ENCODE results near the gene FOCAD. TPM values are rescaled to one million over a fixed set of nuclear protein-coding genes. Genes with fewer than 3 reads are reported as not detected.

The FOCAD gene
- total and polyA plus RNA-seq, 2 experiments from 2014 or later: 20.8 to 67.4 TPM

DNA sequence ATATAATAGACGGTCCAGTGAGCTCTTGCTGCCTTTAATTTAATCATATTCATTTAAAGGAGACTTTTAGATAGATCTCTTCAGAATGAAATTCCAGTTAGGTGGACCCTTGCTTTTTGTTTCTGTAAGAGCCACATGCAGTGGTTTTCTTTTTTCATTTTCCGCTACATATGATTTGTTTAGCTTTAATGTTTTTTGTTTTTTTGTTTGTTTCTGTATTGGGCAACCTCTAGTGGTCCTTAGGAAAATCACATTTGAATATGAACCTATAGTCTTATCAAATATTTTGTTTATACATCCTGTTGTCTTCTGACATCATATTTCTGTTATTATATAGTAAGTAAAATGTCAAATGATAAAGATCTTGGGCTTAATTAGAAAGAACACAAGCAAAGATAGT is 196.6 kb downstream of the FOCAD start:
- no peaks in the 10 kb centered on the region for H3K9me3 ChIP-seq (ENCODE audit: low read depth)
- 98 to 99% methylated on average over 2 of the region's 2 CpGs for WGBS, 2 experiments (ENCODE audit: low coverage in 1 of 2, low lambda C conversion rate in 2 of 2, missing lambda C conversion rate in 2 of 2)
- no peaks in the 10 kb centered on the region for H3F3A ChIP-seq (ENCODE audit: insufficient read depth)
- H4K20me1 ChIP-seq (ENCODE audit: insufficient read depth): no peaks in the 10 kb centered on the region
- DNase-seq: no peak
- H2AFZ ChIP-seq: no peak overlapping the region
- in situ Hi-C loops (cut with MboI): loop anchor here (25.0 kb wide), 1 partner anchor 232 kb away; no protein-coding TSS in a partner anchor
- no peak overlapping the region for H3K9ac ChIP-seq
- no peaks in the 10 kb centered on the region for H3K27me3 ChIP-seq (replicated peaks; ENCODE audit: insufficient read depth)
- H3K79me2 ChIP-seq (ENCODE audit: insufficient read depth): no peaks in the 10 kb centered on the region
- H3K27ac ChIP-seq: no peak overlapping the region
- TF ChIP-seq EZH2phosphoT487 (IDR thresholded peaks at IDR 0.05; ENCODE audit: insufficient read depth, low read depth) (no peak), EZH2 (IDR thresholded peaks at IDR 0.05; ENCODE audit: insufficient read depth, poor library complexity, severe bottlenecking) (no peak)
- no peak overlapping the region for H3K4me2 ChIP-seq (ENCODE audit: unreplicated experiment)
- no peaks in the 10 kb centered on the region for H3K9me2 ChIP-seq (ENCODE audit: insufficient read depth)
- no peaks in the 10 kb centered on the region for H3K4me1 ChIP-seq (ENCODE audit: insufficient read depth)
- H3K4me3 ChIP-seq: no peak overlapping the region
- no peaks in the 10 kb centered on the region for H3K36me3 ChIP-seq (ENCODE audit: low read depth)

DNA sequence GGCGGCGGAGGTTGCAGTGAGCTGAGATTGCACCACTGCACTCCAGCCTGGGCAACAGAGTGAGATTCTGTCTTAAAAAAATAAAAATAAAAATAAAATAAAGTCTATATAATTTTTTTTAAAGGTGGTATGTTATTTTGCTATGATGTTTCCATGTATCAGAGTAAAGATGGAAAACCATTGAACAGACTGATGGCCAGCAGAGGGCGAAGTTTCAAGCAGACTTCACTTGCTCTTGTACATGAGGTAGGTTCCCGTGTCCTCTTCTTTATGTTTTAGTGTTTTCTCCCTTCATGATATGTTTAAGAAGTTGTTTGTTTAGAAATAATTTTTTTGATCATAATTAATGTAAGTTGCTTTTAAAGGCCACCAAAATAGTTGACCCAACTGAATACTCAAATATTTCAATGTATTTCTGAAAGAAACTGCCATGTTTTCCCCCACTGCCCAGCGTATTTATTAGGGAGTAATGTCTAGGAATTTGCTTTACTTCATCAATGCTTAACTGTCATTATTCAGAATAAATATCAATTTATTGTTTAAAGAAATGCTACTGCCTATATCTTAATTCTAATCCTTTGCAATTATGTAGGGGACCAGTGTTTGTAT is 201.0 kb downstream of the FOCAD start:
- H3F3A ChIP-seq (ENCODE audit: insufficient read depth): no peaks in the 10 kb centered on the region
- H3K4me3 ChIP-seq: no peak overlapping the region
- H3K27ac ChIP-seq: no peak overlapping the region
- H3K4me1 ChIP-seq (ENCODE audit: insufficient read depth): no peaks in the 10 kb centered on the region
- TF ChIP-seq EZH2phosphoT487 (IDR thresholded peaks at IDR 0.05; ENCODE audit: insufficient read depth, low read depth): no peak
- TF ChIP-seq EZH2 (IDR thresholded peaks at IDR 0.05; ENCODE audit: insufficient read depth, poor library complexity, severe bottlenecking): no peak
- no peaks in the 10 kb centered on the region for H4K20me1 ChIP-seq (ENCODE audit: insufficient read depth)
- no peaks in the 10 kb centered on the region for H3K9me2 ChIP-seq (ENCODE audit: insufficient read depth)
- H3K79me2 ChIP-seq (ENCODE audit: insufficient read depth): no peaks in the 10 kb centered on the region
- WGBS, 2 experiments (ENCODE audit: low coverage in 1 of 2, low lambda C conversion rate in 2 of 2, missing lambda C conversion rate in 2 of 2): 78 to 79% methylated on average over 5 of the region's 5 CpGs
- H2AFZ ChIP-seq: no peak overlapping the region
- H3K9me3 ChIP-seq (ENCODE audit: low read depth): no peaks in the 10 kb centered on the region
- peak; percentile 66 for DNase-seq
- H3K36me3 ChIP-seq (ENCODE audit: low read depth): 0 out of 2 replicates have a peak, but pooled peaks cover under 1% of the 10 kb centered on the region
- no peak overlapping the region for H3K9ac ChIP-seq
- no peak overlapping the region for H3K4me2 ChIP-seq (ENCODE audit: unreplicated experiment)
- H3K27me3 ChIP-seq (replicated peaks; ENCODE audit: insufficient read depth): no peaks in the 10 kb centered on the region
- in situ Hi-C loops (cut with MboI): loop anchor here (25.0 kb wide), 1 partner anchor 227 kb away; no protein-coding TSS in a partner anchor

DNA sequence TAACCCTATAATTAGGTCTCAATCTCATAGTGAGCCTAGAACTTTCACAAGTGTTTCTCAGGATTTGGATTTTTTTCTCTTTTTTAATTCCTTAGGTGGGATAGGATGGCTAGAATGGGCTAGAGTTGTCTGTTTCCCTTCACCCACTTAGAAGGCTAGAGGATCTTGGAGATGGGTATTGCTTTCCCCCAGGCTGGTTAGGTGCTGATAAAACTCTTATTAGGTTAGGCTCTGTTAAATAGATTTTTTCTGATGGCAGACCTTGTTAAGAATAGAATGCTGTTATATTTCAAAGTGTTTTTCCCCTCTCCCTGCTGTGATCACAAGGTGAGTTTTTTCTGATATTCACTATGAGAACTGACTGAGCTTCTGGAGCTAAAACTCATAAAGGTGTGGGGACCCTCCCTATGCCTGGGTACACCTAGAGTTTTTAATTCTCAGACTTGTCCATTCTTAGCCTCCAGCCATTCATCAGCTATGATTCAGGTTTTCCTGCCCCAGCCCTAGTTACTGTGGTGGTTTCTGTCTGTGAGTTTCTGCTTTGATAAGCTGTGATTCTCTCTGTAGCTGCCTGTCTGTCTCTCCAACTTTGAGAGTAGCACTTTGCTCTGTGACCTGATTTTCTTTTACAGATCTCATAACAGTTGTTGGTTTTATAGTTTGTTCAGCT is 215.0 kb downstream of the FOCAD start:
- Histone ChIP-seq H2AFZ (no peak overlapping the region), H3K4me3 (no peak overlapping the region), H3F3A (ENCODE audit: insufficient read depth) (no peaks in the 10 kb centered on the region), H3K9me3 (ENCODE audit: low read depth) (no peaks in the 10 kb centered on the region), H4K20me1 (ENCODE audit: insufficient read depth) (no peaks in the 10 kb centered on the region), H3K27me3 (replicated peaks; ENCODE audit: insufficient read depth) (no peaks in the 10 kb centered on the region), H3K9me2 (ENCODE audit: insufficient read depth) (no peaks in the 10 kb centered on the region), H3K36me3 (ENCODE audit: low read depth) (no peaks in the 10 kb centered on the region), H3K79me2 (ENCODE audit: insufficient read depth) (no peaks in the 10 kb centered on the region), H3K4me1 (ENCODE audit: insufficient read depth) (no peaks in the 10 kb centered on the region), H3K9ac (no peak overlapping the region), H3K27ac (no peak overlapping the region), H3K4me2 (ENCODE audit: unreplicated experiment) (no peak overlapping the region)
- TF ChIP-seq EZH2phosphoT487 (IDR thresholded peaks at IDR 0.05; ENCODE audit: insufficient read depth, low read depth) (no peak), EZH2 (IDR thresholded peaks at IDR 0.05; ENCODE audit: insufficient read depth, poor library complexity, severe bottlenecking) (no peak)
- peak; percentile 43 for DNase-seq
- in situ Hi-C loops (cut with MboI): loop anchor here (25.0 kb wide), 1 partner anchor 213 kb away; no protein-coding TSS in a partner anchor

GRCh38 chr9:20903212-20903611 is 219.2 kb downstream of the FOCAD start:
- 97% methylated on average over 5 of the region's 5 CpGs for WGBS, 2 experiments (ENCODE audit: low coverage in 1 of 2, low lambda C conversion rate in 2 of 2, missing lambda C conversion rate in 2 of 2)
- H3K9ac ChIP-seq: no peak overlapping the region
- H3K4me3 ChIP-seq: no peak overlapping the region
- H3K27ac ChIP-seq: no peak overlapping the region
- H2AFZ ChIP-seq: no peak overlapping the region
- no peaks in the 10 kb centered on the region for H3K9me2 ChIP-seq (ENCODE audit: insufficient read depth)
- in situ Hi-C loops (cut with MboI): no loop called here
- no peaks in the 10 kb centered on the region for H4K20me1 ChIP-seq (ENCODE audit: insufficient read depth)
- H3K36me3 ChIP-seq (ENCODE audit: low read depth): no peaks in the 10 kb centered on the region
- H3F3A ChIP-seq (ENCODE audit: insufficient read depth): no peaks in the 10 kb centered on the region
- H3K27me3 ChIP-seq (replicated peaks; ENCODE audit: insufficient read depth): no peaks in the 10 kb centered on the region
- H3K79me2 ChIP-seq (ENCODE audit: insufficient read depth): no peaks in the 10 kb centered on the region
- no peaks in the 10 kb centered on the region for H3K9me3 ChIP-seq (ENCODE audit: low read depth)
- H3K4me2 ChIP-seq (ENCODE audit: unreplicated experiment): no peak overlapping the region
- DNase-seq: no peak
- no peak for TF ChIP-seq EZH2phosphoT487 (IDR thresholded peaks at IDR 0.05; ENCODE audit: insufficient read depth, low read depth)
- no peak for TF ChIP-seq EZH2 (IDR thresholded peaks at IDR 0.05; ENCODE audit: insufficient read depth, poor library complexity, severe bottlenecking)
- H3K4me1 ChIP-seq (ENCODE audit: insufficient read depth): peaks cover 10% of the 10 kb centered on the region; the same call in 1 of the 2 replicates

Data from GM23248 (cell line).